Type B pancreatic cell (in vitro differentiated cells): ENCODE data around the gene ARAP1. TPM values are rescaled to one million over a fixed set of nuclear protein-coding genes. Genes with fewer than 3 reads are reported as not detected.
A peak's percentile ranks its signal among the peaks of the same experiment; 100 is the strongest.

Experiments used
- DNase-seq: peaks from one replicate; pipeline ENCODE4 v3.0.0; 2021; ENCODE audit warnings: mixed read lengths; ENCODE audit not compliant: unreplicated experiment; ENCODE audit errors: extremely low spot score
- H3K27ac Mint-ChIP-seq: 2 replicates; pipeline ENCODE4 v1.8.0; 2021; ENCODE audit warnings: mild to moderate bottlenecking, mixed read lengths
- H3K27me3 Mint-ChIP-seq: 2 replicates; pipeline ENCODE4 v1.8.0; 2021; ENCODE audit warnings: mixed read lengths
- H3K36me3 Mint-ChIP-seq: 2 replicates; pipeline ENCODE4 v1.8.0; 2021; ENCODE audit warnings: mixed read lengths
- H3K4me1 Mint-ChIP-seq: one replicate; pipeline ENCODE4 v1.8.0; 2021; ENCODE audit warnings: mixed read lengths; ENCODE audit not compliant: unreplicated experiment
- H3K4me3 Mint-ChIP-seq: 2 replicates; pipeline ENCODE4 v1.8.0; 2021; ENCODE audit warnings: mild to moderate bottlenecking, mixed read lengths
- H3K9me3 Mint-ChIP-seq: 2 replicates; pipeline ENCODE4 v1.8.0; 2021; ENCODE audit warnings: mixed read lengths
- CTCF ChIP-seq: fragments of 200-600 bp; sonication (generic); conservative IDR thresholded peaks from 2 replicates; pipeline ENCODE4 v1.5.0; 2021; ENCODE audit warnings: antibody characterized with exemption, mild to moderate bottlenecking
- total RNA-seq: library from RNA; stranded (reverse); gene quantifications from 2 replicates; pipeline ENCODE4 v1.2.1, GENCODE V29; 2021; ENCODE audit warnings: low replicate concordance

Gene ARAP1
- total RNA-seq, 1 donor from 2014 or later, result 80.5 TPM

- TF ChIP-seq CTCF, result no peak
Measured at GRCh38 chr11:72682858-72683243, 69.4 kb downstream of the ARAP1 start.

GRCh38 chr11:72682238-72682857 is 69.9 kb downstream of the ARAP1 start:
- TF ChIP-seq CTCF, result no peak
- Mint-ChIP-seq H3K27me3 (peaks cover 32% of the 10 kb centered on the region), H3K36me3 (no peaks in the 10 kb centered on the region), H3K9me3 (no peaks in the 10 kb centered on the region), H3K27ac (no peak overlapping the region), H3K4me3 (no peak overlapping the region), H3K4me1 (peaks cover 9% of the 10 kb centered on the region)
- DNase-seq, result no peak

More at GRCh38 chr11:72682858-72683243, 69.4 kb downstream of the ARAP1 start:
- Mint-ChIP-seq H3K27ac (no peak overlapping the region), H3K9me3 (no peaks in the 10 kb centered on the region), H3K36me3 (no peaks in the 10 kb centered on the region), H3K4me1 (peaks cover 9% of the 10 kb centered on the region), H3K27me3 (peaks cover 27% of the 10 kb centered on the region), H3K4me3 (no peak overlapping the region)
- DNase-seq, result no peak

DNA sequence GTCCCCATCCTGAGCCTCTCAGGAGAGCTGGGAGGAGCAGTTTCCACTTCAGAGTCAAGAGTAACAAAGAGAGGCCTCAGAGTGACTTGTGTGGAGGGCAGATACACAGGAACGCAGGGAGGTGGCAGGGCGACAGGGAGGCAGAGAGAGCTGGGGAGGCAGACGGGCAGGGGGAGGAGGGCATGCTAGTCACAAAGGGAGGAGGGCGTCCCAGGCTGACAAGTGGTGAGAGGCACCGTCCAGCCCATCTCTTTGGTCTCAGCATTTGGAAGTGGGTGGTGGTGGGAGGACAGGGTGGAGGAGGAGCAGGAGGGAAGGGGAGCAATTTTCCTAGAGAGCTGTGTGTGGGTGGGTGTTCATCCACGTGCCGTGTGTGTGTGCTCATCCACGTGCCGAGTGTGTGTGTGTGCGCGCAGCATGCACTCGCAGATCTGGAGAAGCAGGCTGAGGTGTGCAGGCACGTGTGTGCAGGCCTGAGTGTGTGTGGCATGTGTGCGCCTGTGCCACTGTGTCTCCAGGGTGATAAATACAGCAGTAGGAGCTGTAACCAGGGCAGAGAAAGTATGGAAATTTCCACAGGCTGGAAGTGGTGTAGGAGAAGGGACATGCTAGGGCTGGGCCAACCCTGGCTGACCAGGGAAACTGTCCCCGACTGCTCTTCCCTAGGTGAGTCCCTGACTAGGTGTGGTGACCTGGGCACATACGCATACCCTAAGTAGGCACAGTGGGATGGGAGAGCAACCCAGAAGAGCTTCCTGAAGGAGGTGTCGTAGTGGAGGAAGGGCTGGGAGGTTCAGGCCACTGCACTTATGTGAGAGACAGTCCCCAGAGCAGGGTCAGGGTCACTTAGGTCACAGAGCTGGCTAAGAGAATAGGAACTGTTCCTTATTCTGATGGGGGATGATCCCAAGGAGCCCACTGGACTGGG is 70.7 kb downstream of the ARAP1 start:
- Mint-ChIP-seq H3K4me1 (peaks cover 3% of the 10 kb centered on the region), H3K27ac (peak overlapping the region; percentile 38), H3K9me3 (no peaks in the 10 kb centered on the region), H3K27me3 (peaks cover 41% of the 10 kb centered on the region), H3K36me3 (no peaks in the 10 kb centered on the region), H3K4me3 (no peak overlapping the region)
- DNase-seq, result no peak
- no peak for TF ChIP-seq CTCF

DNA sequence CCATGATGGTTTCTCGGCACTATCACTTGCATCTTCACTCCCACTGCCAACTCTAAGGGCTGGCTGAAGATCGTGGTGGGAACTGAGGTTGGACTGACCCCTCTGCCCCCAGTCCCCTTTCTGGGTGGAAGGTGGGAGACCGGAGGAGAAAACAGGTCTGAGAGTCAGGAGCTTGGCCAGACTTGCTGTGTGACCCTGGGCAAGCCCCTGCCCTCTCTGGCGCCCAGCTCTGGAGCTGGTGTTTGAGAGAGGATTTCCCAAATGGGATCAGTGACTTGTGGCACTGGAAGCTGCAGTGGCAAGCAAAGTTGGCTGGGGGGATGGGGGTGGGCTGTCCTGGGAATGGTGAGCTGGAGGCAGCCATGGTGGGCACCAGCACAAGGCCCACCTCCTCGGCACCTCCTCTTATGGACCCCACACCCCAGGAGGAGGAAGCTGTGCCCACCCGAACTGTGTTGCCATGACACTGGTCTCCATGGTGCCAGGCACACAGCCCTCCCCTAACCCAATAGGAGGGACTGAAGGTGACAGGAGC is 71.5 kb downstream of the ARAP1 start:
- H3K36me3 Mint-ChIP-seq, result no peaks in the 10 kb centered on the region
- peaks cover 3% of the 10 kb centered on the region for H3K4me1 Mint-ChIP-seq
- no peak for DNase-seq
- no peaks in the 10 kb centered on the region for H3K9me3 Mint-ChIP-seq
- H3K27ac Mint-ChIP-seq, result no peak overlapping the region
- no peak for TF ChIP-seq CTCF
- peaks cover 49% of the 10 kb centered on the region for H3K27me3 Mint-ChIP-seq
- no peak overlapping the region for H3K4me3 Mint-ChIP-seq

DNA sequence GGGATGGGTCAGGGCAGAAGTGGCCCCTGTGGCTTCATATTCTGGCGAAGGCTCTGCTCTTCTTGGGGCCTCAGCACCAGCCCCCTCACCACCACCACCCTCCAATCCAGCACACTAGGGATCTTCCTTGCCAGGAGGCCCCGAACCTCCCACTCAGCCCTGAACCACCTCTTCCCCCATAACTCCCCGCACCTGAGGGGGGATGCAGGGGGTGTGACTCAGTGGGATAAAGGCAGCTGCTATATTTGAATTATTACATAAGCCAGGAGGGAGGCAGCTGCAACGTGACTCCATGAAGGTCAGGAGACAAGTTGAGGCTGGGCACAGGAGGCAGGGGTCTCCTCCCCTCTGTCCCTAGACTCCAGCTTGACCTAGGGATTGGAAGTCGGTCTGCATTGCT is 72.3 kb downstream of the ARAP1 start:
- no peaks in the 10 kb centered on the region for H3K9me3 Mint-ChIP-seq
- no peak overlapping the region for H3K27ac Mint-ChIP-seq
- peaks cover 3% of the 10 kb centered on the region for H3K4me1 Mint-ChIP-seq
- no peak for TF ChIP-seq CTCF
- no peak overlapping the region for H3K4me3 Mint-ChIP-seq
- DNase-seq, result no peak
- H3K27me3 Mint-ChIP-seq, result peaks cover 57% of the 10 kb centered on the region
- H3K36me3 Mint-ChIP-seq, result no peaks in the 10 kb centered on the region
